ENCODE measurements around the gene CDC40. TPM values are rescaled to one million over a fixed set of nuclear protein-coding genes. Genes with fewer than 3 reads are reported as not detected.

CDC40 gene
- total and polyA plus RNA-seq, 3 experiments from 2014 or later = 21.8 to 27.3 (median 26.5) TPM

Other genes with a start within 250 kb of the CDC40 start
- not detected for gene GPR6, start 202.1 kb upstream of the CDC40 start, total RNA-seq
- gene GPR6, start 202.1 kb upstream of the CDC40 start, polyA plus RNA-seq = not detected
- gene WASF1, start 757 bp upstream of the CDC40 start, total RNA-seq = 1 to 10 TPM; 1.8 to 2.4 TPM
- gene WASF1, start 757 bp upstream of the CDC40 start, polyA plus RNA-seq = 0.36 TPM
- gene METTL24, start 177.9 kb downstream of the CDC40 start, total RNA-seq = under 1 TPM in 1 of 2 experiments, not detected in 1; 0.35 TPM
- 0.98 TPM for gene METTL24, start 177.9 kb downstream of the CDC40 start, polyA plus RNA-seq
- not detected for gene DDO, start 235.1 kb downstream of the CDC40 start, total RNA-seq
- not detected for gene DDO, start 235.1 kb downstream of the CDC40 start, polyA plus RNA-seq